A673 (cell line): ENCODE data around the gene KCNK3. TPM values are rescaled to one million over a fixed set of nuclear protein-coding genes. Genes with fewer than 3 reads are reported as not detected.

ENCODE experiments used
- BruUV-seq: library from RNA; stranded (reverse); fragments of 400-500 nt; replicated peaks from 2 replicates; lab custom pipeline; 2021; lab: Mats Ljungman, UMichigan
- CTCF ChIA-PET: fragments of 300-600 bp; sonication (Branson Sonifier 250); formaldehyde crosslinking; loops from one replicate; lab custom pipeline; 2022; ENCODE audit warnings: antibody characterized with exemption; lab: Charles Lee
- POLR2A ChIA-PET: fragments of 300-600 bp; sonication (Branson Sonifier 250); formaldehyde crosslinking; loops from one replicate; lab custom pipeline; 2022; ENCODE audit warnings: antibody characterized with exemption; ENCODE audit not compliant: low non-redundant PET; lab: Charles Lee
- DNase-seq: peaks from one replicate; pipeline ENCODE4 v3.0.0-alpha.2; 2015; ENCODE audit warnings: low spot score
- H3K27ac ChIP-seq: fragments of 200-600 bp; sonication (generic); 2 replicates; pipeline ENCODE4 v1.5.1; 2016; ENCODE audit warnings: mixed run types, low read depth, mild to moderate bottlenecking, mixed read lengths, antibody characterized with exemption, low read length; ENCODE audit not compliant: poor library complexity, severe bottlenecking
- H3K27me3 ChIP-seq: fragments of 200-600 bp; sonication (generic); replicated peaks from 2 replicates; pipeline ENCODE4 v1.6.1; 2017; ENCODE audit warnings: mixed run types, low read depth, mild to moderate bottlenecking, mixed read lengths, antibody characterized with exemption, low read length; ENCODE audit not compliant: insufficient read depth, poor library complexity
- H3K36me3 ChIP-seq: fragments of 200-600 bp; sonication (generic); 2 replicates; pipeline ENCODE4 v1.6.1; 2016; ENCODE audit warnings: mixed run types, mild to moderate bottlenecking, mixed read lengths, antibody characterized with exemption, low read length; ENCODE audit not compliant: insufficient read depth, poor library complexity, severe bottlenecking
- H3K4me1 ChIP-seq: fragments of 200-600 bp; sonication (generic); 2 replicates; pipeline ENCODE4 v1.6.1; 2017; ENCODE audit warnings: mixed run types, mild to moderate bottlenecking, mixed read lengths, antibody characterized with exemption, low read length; ENCODE audit not compliant: insufficient read depth, poor library complexity, severe bottlenecking
- H3K4me3 ChIP-seq: fragments of 200-600 bp; sonication (generic); 2 replicates; pipeline ENCODE4 v1.5.1; 2016; ENCODE audit warnings: low read depth, mixed run types, mild to moderate bottlenecking, mixed read lengths, low read length; ENCODE audit not compliant: poor library complexity, severe bottlenecking
- H3K9me3 ChIP-seq: fragments of 200-600 bp; sonication (generic); 2 replicates; pipeline ENCODE4 v1.6.1; 2016; ENCODE audit warnings: mixed run types, low read depth, mild to moderate bottlenecking, mixed read lengths, antibody characterized with exemption, low read length; ENCODE audit not compliant: poor library complexity, severe bottlenecking
- EZH2 ChIP-seq: fragments of 200-600 bp; sonication (generic); IDR thresholded peaks from 2 replicates; pipeline ENCODE4 v1.6.1; 2017; ENCODE audit warnings: borderline replicate concordance, low read depth, mild to moderate bottlenecking, mixed read lengths, antibody characterized with exemption, low read length; ENCODE audit not compliant: poor library complexity, severe bottlenecking
- intact Hi-C: fragments of 100-400 bp; cut with micrococcal nuclease; formaldehyde crosslinking; loops from one replicate; pipeline ENCODE4 v1.10.0; 2022; ENCODE audit not compliant: unreplicated experiment
- total RNA-seq: library from RNA; stranded (reverse); gene quantifications from 2 replicates; pipeline ENCODE4 v1.2.3, GENCODE V29; 2021
- TF ChIP-seq, protein P1 (sequence below): fragments of 300-800, 200-600 bp; sonication (generic); conservative IDR thresholded peaks from 2 replicates; pipeline ENCODE4 v1.5.1; 2017; ENCODE audit warnings: low read depth, mild to moderate bottlenecking, antibody characterized with exemption, low read length, moderate library complexity, mixed read lengths

The KCNK3 gene
- total RNA-seq, 1 experiment from 2014 or later: 0.13 TPM

DNA sequence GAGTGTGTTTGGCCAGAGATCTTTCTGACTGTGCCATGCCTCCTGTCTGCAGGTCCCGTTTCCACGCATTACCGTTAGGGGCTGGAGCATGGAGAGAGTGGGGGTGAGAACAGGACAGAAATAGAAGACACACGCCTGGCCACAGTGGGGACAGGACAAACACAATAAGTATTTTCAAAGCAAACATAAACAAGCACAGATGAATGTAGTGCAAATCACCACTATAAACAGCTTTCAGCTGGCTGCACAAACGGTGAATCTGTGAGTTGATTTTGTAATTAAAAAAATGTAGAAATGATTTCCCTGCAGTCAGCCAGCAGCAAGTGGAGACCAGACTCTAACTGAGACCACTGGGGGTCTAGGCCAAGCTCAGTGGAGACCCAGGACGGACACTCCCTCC is 6.8 kb downstream of the KCNK3 start:
- no peak overlapping the region for H3K4me3 ChIP-seq
- H3K27ac ChIP-seq: no peak overlapping the region
- intact Hi-C loops: no loop called here
- TF ChIP-seq EZH2: no peak
- no peaks in the 10 kb centered on the region for H3K36me3 ChIP-seq
- no peaks in the 10 kb centered on the region for H3K9me3 ChIP-seq
- POLR2A ChIA-PET: no interaction called here
- H3K4me1 ChIP-seq: no peaks in the 10 kb centered on the region
- CTCF ChIA-PET: no interaction called here
- no TSS peak for BruUV-seq
- H3K27me3 ChIP-seq: peaks cover 24% of the 10 kb centered on the region
- DNase-seq: no peak

DNA sequence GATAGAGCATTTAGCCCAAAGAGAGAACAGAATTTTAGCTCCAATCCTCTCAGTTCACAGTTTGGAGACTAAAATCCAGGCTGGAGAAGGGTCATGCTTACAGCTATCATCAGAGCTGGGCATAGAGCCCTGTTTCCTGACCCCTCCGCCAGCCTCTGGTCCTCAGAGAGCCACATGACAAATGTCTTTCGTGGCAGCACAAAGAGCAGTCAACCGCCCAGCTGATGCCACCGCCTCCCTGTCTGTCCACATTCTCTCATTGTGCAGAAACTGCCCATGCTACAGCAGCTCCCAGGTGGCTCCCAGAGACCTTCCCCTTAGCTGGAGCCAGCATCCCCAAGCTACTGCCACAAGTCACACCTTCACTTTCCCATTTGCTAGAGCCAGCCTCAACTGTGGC is 7.6 kb downstream of the KCNK3 start:
- no TSS peak for BruUV-seq
- H3K36me3 ChIP-seq: no peaks in the 10 kb centered on the region
- no peaks in the 10 kb centered on the region for H3K4me1 ChIP-seq
- no peak for DNase-seq
- intact Hi-C loops: no loop called here
- POLR2A ChIA-PET: no interaction called here
- CTCF ChIA-PET: no interaction called here
- H3K27me3 ChIP-seq: peaks cover 16% of the 10 kb centered on the region
- TF ChIP-seq, protein P1, sequence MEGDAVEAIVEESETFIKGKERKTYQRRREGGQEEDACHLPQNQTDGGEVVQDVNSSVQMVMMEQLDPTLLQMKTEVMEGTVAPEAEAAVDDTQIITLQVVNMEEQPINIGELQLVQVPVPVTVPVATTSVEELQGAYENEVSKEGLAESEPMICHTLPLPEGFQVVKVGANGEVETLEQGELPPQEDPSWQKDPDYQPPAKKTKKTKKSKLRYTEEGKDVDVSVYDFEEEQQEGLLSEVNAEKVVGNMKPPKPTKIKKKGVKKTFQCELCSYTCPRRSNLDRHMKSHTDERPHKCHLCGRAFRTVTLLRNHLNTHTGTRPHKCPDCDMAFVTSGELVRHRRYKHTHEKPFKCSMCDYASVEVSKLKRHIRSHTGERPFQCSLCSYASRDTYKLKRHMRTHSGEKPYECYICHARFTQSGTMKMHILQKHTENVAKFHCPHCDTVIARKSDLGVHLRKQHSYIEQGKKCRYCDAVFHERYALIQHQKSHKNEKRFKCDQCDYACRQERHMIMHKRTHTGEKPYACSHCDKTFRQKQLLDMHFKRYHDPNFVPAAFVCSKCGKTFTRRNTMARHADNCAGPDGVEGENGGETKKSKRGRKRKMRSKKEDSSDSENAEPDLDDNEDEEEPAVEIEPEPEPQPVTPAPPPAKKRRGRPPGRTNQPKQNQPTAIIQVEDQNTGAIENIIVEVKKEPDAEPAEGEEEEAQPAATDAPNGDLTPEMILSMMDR: no peak
- TF ChIP-seq EZH2: no peak
- no peaks in the 10 kb centered on the region for H3K9me3 ChIP-seq
- no peak overlapping the region for H3K27ac ChIP-seq
- H3K4me3 ChIP-seq: no peak overlapping the region

DNA sequence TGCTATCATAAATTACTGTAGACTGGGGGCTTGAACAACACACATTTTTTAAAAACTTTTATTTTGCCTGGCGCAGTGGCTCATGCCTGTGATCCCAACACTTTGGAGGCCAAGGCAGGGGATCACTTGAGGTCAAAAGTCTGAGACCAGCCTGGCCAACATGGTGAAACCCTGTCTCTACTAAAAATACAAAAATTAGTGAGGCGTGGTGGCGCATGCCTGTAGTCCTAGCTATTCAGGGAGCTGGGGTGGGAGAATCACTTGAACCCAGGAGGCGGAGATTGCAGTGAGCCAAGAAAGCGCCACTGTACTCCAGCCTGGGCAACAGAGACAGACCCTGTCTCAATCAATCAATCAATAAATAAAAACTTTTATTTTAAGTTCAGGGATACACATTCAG is 9.1 kb downstream of the KCNK3 start:
- no peaks in the 10 kb centered on the region for H3K4me1 ChIP-seq
- ChIA-PET POLR2A (no interaction called here), CTCF (no interaction called here)
- intact Hi-C loops: no loop called here
- H3K9me3 ChIP-seq: no peaks in the 10 kb centered on the region
- H3K27me3 ChIP-seq: peaks cover 7% of the 10 kb centered on the region
- H3K4me3 ChIP-seq: no peak overlapping the region
- no peak overlapping the region for H3K27ac ChIP-seq
- no peak for DNase-seq
- TF ChIP-seq, protein P1: no peak
- TF ChIP-seq EZH2: no peak
- BruUV-seq: no TSS peak
- no peaks in the 10 kb centered on the region for H3K36me3 ChIP-seq

DNA sequence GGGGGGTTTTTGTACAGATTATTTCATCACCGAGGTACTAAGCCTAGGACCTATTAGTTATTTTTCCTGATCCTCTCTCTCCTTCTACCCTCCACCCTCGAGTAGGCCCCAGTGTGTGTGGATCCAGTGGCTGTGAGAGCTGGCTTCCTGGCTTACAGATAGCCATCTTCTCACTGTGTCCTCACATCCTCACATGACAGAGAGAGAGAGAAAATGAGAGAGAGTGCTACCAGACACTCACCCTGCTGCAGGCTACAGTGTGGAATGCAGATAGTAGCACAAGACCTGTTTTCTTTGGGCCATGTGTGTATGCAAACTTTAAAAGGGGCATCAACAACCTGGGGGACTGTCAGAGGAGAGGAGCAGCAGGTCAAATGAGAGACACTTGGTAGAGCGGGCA is 9.5 kb downstream of the KCNK3 start:
- CTCF ChIA-PET: no interaction called here
- Histone ChIP-seq H3K27ac (no peak overlapping the region), H3K9me3 (no peaks in the 10 kb centered on the region), H3K36me3 (no peaks in the 10 kb centered on the region), H3K27me3 (peaks cover 7% of the 10 kb centered on the region), H3K4me3 (no peak overlapping the region), H3K4me1 (no peaks in the 10 kb centered on the region)
- no peak for DNase-seq
- no TSS peak for BruUV-seq
- TF ChIP-seq, protein P1: no peak
- TF ChIP-seq EZH2: no peak
- intact Hi-C loops: no loop called here
- POLR2A ChIA-PET: no interaction called here
